GM08714 (cell line): Measurements from ENCODE around the gene IRF1.

Experiments
- H3K4me3 ChIP-seq: fragments of 200-500 bp; sonication (Bioruptor generic); 2 replicates; pipeline ENCODE4 v1.5.1; 2014; ENCODE audit warnings: mild to moderate bottlenecking, low read length, inconsistent platforms
- ZNF274 ChIP-seq: IDR thresholded peaks from 2 replicates; pipeline ENCODE4 v1.6.1; 2012; ENCODE audit warnings: mild to moderate bottlenecking, low read depth, low read length

The IRF1 gene

DNA sequence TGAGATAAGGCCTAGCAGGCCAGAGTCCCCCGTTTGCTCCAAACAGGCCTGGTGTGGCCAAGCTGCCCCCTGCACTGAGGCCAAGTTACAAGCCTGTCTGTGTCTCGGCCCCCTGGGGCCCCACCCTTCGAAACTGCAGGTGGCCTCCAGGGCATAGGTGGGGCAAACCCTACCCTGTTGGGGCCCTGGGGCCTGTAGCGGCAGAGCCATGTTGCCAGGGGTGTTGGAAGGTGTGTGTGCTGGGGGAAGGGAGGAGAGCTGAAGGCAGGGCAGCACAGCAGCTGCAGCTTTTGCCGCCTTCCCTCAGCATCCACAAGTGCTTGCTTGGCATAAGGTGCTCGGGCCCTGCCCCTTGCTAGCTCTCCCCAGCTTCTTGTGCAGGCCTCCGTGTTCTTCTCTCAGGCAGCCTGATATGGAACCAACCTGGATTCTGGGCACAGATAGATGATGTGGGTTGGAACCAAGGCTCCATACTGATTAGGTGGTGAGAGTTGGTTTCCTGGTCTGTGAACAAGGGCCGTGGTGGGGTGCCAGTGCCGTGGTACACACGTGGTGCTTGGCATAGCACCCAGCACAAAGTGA, 12.7 kb downstream of the IRF1 start:
- TF ChIP-seq ZNF274: no peak
- H3K4me3 ChIP-seq: no peak overlapping the region

DNA sequence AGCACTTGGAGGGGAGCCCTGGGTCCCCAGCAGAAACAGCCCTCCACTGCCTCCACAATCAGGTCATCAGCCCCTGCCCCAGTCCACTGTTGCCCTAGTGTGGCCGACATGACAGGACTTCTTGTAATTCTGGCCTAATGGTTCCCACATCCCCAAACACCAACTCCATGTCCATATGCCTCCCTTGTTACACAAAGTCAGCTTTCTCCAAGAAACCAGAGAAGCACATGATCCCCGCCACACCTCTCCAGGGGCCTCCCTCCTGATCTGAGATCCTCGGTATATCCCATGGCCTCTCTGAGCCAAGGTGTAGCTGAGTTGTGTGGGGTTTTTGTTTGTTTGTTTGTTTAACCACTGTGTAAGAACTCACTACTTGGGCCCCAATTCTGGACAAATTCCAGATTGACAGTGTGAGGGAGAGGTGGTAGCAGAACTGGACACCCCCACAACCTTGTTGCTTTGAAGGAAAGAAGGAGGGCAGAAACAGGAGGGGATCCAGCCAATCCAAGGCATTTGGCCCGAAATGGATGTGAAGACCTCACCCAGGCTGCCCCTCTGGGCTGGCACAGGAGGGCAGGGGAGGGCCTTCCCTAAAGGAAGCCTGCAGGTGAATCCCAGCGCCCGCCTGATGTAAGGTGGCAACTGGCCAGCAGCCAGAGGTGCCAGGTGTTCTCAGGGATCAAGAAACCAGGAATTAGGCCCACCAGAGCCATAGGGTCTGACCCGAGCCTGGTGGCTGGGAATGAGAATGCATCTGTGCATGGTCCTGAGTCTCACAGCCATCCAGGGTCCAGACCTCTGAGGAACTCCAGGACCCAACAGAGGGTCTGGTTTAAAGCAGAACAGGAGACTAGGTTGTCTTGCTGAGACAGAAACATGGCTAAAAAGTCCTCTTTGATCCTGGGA, 13.4 kb downstream of the IRF1 start:
- no peak for TF ChIP-seq ZNF274

DNA sequence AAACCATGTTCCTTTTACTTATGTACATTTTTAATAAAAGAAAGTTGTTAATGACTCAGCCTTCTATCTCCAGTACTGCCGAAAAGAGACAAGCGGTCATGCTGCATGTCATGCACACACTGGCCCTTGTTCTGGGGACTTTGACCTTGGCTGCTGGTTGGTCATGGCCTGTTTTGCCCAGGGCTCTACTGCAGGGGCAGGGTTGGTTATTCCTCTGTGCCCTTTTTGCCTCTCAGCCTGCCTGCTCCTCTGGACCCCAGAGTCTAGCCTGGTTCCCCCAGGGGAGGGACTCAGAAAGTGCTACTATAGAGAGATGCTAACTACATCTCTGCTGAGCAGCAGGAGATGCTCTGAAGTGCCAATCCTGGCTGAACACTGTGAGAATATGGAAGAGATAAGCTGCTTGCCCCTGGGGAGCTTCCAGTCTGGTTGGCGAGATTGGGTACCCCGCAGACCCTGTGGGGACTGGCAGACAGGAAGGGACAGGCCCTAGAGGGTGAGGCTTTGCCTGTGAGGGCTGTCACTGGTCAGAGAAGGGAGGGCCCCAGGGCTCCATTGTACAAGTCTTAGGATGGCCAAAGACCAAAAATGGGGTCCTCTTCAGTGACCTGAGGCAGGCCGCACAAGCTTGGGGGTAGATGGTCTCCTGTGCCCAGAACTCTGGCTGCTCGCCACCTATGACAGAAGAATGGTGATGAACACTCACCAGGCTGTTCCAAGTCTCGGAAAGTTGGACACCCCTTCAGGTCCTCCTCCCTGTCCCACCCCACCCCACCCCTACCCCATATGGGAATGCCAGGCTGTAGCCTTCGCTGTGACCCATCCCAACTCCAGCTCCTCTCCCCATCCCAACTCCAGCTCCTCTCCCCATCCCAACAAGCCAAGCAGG, 14.3 kb downstream of the IRF1 start:
- TF ChIP-seq ZNF274: no peak
- H3K4me3 ChIP-seq: no peak overlapping the region

More for the DNA sequence above, 13.4 kb downstream of the IRF1 start:
- no peak overlapping the region for H3K4me3 ChIP-seq

DNA sequence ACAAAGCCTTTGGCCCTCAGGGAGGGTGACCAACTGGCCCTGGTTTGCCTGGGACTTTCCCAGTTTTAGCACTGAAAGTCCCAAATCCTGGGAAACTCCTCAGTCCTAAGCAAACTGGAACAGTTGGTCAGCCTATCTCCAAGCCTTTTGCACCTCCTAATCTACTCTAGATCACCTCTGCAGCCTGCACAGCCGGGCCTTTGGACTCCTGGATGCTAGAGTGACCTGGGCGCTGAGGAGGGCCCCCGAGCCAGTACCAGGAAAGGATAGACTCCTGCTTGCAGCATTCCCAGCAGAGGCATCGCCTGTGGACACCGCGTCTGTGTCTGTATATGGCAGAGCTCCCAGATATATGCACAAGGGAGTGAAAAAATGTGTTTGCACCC, 15.1 kb downstream of the IRF1 start:
- H3K4me3 ChIP-seq: no peak overlapping the region
- TF ChIP-seq ZNF274: no peak

DNA sequence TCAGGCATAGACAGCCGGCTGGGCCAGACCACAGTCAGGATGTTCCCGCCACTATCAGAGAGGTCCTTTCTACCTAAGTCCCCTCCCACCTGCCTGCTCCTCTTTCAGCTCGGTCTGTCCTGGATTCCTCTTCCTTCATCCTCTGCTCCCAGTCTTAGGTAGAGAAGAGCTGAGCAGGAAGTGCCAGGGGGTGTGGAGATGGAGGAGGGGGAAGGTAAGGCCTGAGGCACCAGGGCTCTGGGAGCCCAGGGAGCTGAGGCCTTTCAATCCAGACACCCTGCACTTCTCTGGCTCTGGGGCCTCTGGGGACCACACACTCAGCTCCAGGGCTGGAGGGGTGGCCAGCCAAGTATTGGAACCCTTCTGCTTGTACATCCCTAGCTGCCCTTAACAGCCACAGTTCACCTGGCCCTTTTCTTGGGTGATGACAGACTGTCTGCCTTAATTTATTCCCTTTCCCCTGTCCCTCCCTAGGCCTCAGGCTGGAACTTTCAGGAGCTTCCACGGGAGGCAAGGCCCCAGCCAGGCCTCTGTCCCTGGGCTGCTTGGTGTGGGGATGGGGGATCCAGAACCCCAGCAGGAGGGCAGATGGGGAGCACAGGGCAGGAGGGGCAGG, 15.6 kb downstream of the IRF1 start:
- TF ChIP-seq ZNF274: no peak
- H3K4me3 ChIP-seq: no peak overlapping the region

DNA sequence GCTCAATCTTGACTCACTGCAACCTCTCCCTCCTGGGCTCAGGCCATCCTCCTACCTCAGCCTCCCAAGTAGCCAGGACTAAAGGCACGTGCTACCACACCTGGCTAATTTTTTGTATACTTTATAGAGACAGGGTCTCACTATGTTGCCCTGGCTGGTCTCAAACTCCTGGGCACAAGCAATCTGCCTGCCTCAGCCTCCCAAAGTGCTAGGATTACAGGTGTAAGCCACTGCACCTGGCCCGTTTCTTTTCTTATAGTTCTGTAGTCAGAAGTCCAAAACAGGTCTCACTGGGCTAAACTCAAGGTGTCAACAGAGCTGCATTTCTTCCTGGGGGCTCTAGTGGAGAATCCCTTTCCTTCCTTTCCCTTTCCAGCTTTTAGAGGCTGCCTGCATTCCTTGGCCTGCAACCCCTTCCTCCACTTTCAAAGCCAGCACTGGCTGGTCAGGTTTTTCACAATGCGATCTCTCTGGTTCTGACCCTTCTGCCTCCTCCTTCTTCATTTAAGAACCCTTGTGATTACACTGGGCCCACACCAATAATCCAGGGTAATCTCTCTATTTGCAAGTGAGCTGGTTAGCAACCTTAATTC, 16.3 kb downstream of the IRF1 start:
- TF ChIP-seq ZNF274: no peak
- H3K4me3 ChIP-seq: no peak overlapping the region

DNA sequence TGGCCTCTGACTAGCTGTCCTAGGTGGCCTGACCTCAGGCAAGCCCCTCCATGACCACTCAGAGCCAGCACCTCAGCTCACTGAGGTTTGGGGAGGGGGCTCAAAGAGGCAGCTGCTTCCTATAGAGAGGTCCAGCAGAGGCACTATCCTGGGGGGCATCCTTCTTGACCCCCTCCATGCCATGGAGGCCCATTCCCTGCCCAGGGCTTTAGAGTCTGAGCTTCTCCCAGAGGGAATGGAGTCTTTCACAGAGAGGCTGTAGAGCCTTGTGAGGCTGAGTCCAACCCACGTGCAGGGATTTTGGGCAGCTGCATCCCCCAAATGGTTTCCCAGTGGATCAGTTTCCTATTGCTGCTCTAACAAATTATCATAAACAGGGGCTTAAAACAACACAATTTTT, 16.9 kb downstream of the IRF1 start:
- TF ChIP-seq ZNF274: no peak
- H3K4me3 ChIP-seq: no peak overlapping the region

DNA sequence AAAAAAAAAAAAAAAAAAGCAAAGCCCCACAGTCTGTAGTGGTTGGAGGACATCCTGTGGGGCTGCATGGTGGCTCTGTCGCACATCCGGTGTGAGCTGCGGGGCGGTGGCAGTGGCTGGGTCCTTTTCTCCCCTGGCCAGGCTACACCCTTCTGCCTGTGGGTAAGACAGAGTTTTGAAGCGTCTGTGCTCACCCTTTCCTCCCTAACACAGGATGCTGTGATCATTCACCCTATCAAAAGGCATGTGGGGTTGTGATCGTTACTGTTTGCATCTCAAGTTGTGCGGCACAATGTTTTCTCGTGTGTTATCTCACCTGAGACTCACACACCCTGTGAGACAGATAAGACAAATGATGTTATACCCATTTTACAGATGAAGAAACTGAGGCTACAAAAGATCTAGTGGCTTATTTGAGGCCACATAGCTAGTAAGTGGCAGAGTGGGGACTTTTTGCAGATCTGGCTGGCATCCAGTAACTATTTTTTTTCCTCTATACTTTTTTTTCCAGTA, 17.5 kb downstream of the IRF1 start:
- TF ChIP-seq ZNF274: no peak
- H3K4me3 ChIP-seq: no peak overlapping the region

DNA sequence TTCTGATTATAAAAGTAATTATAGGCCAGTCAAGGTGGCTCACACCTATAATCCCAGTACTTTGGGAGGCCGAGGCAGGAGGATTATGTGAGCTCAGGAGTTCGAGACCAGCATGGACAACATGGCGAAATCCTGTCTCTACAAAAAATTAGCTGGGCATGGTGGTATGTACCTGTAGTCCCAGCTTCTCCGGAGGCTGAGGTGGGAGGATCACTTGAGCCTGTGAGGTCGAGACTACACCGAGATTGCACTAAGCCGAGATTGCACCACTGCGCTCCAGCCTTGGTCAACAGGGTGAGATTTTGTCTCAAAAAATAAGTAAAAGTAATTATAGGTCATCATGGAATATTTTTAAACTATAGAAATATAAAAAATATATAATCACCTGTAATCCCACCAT, 18.1 kb downstream of the IRF1 start:
- TF ChIP-seq ZNF274: no peak

DNA sequence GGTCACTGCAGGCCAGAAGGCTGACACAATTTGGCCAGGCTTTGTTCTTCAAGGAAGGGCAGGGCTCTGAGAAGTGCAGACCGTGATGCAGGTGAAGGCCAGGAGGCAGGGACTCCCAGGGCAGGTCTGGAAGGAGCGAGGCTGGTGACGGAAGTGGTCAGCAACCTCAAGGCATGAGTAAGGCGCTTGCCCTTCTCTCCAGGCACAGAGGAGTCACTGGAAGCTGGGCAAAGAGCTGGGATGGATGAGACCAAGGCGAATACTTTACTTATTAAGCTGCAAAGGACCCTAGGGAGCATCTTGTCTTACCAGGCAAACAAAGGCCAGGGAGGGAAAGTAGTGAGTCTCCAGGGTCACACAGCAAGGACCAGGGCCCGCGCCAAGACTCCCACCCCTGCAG, 18.6 kb downstream of the IRF1 start:
- no peak overlapping the region for H3K4me3 ChIP-seq
- no peak for TF ChIP-seq ZNF274

More for the DNA sequence above, 18.1 kb downstream of the IRF1 start:
- no peak overlapping the region for H3K4me3 ChIP-seq

DNA sequence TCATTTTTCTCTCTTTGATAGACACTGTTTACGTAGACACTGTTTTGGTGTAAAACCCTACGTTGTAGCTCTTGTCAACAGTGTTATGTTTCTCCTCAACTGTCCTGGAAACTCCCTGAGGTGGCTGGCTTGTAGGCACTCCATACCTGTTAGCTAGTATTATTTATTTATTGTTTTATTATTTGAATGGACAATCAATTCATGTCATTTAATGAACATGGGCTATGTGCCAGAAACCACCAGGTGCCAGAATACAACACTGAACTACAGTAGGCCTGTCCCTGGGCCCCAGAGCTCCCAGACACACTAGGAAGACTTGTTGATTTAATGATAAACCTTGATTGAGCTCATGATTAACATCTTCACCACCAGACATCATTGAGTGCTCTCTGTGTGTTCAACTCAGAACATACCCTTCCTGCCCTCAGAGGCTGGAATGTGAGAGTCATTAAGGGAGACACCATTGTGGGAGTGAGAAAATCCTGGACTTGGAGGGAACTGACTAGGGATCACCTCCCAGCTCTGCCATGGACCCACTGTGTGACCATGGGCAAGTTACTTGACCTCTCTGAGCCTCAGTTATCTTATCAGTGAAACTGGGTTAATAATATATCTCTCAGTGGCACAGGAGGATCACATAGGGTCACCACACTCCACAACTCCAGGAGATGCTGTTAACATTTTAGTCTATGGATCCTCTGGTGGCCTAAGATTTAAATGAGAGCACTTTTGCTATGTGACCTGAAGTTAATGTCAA, 19.2 kb downstream of the IRF1 start:
- no peak overlapping the region for H3K4me3 ChIP-seq
- TF ChIP-seq ZNF274: no peak

DNA sequence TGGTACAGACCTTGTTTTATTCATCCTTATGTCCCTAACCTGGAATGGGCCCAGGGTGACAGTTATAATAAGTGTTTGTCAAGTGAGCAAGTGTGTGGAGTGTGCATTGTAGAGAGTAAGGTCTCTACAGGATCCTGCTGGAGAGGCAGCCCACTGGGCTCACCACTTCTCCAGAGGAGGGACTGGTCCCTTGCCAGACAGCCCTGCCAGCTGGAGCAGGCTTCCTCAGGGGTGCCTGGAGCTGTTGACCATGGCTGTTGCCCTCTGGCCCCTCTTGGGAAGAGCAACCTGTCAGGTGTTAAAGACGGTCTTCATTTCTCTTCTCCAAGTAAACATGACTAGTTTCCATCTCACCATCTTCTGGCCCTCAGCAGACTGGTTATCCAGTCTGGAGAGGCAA, 20.0 kb downstream of the IRF1 start:
- H3K4me3 ChIP-seq: no peak overlapping the region
- TF ChIP-seq ZNF274: no peak

DNA sequence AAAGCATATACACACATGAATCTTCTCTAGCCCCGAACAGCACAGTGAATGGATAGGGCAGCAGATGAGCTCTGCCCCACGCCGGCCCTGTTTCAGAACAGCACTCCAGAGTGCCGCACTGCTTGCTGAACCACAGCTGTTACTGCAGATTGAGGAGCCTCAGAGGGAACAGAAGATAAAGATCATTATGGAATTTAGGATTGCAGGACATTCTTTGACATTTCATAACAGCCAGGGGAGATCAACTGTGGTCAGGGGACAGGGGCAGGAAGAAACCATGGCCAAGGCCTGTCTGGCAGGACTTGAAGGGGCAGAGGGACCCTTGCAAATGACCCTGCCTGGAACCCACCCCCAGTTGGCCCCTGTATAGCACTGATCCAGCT, 20.6 kb downstream of the IRF1 start:
- H3K4me3 ChIP-seq: no peak overlapping the region
- no peak for TF ChIP-seq ZNF274
